ENCODE measurements around the gene CNOT10.
"Not testable (repeated sequence)": the region's sequence is repeated elsewhere in the genome, so short reads cannot be mapped to it uniquely, and the experiment has no call there.

CNOT10 gene

DNA sequence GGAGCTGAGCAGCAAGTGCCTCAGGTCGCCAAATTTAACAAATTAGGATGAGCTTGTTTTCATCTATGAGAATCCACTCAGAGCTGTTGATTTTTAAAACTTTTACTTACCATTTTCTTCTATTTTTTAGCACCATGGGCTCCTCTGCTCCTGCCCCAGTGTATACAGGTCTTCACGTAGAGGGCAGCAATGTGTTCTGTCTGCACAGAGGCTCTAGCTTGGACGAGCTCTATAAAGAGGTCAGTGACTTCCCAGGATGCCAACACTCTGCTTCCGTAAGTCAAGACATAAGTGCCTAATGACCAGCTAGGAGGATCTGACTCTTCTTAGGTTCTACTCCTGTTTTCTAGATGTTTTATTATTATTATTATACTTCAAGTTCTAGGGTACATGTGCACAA is 41.2 kb upstream of the CNOT10 start:
- H3K4me1 ChIP-seq (ENCODE audit: control insufficient read depth, insufficient read depth, low read depth, low read length) = no peaks in the 10 kb centered on the region
- no peak overlapping the region for H4K8ac ChIP-seq (ENCODE audit: low read length)
- peaks cover 0 to 8% of the 10 kb centered on the region in 2 experiments for H3K27me3 ChIP-seq (ENCODE audit: control insufficient read depth in 1 of 2, insufficient read depth in 1 of 2, low read length in 2 of 2)
- H3K36me3 ChIP-seq (ENCODE audit: control insufficient read depth in 1 of 2, insufficient read depth in 2 of 2, low read depth in 1 of 2, low read length in 2 of 2) = no peaks in the 10 kb centered on the region
- no peak overlapping the region for H2BK15ac ChIP-seq (ENCODE audit: low read depth, poor library complexity, severe bottlenecking)
- H2BK120ac ChIP-seq (ENCODE audit: low read depth, low read length) = no peak overlapping the region
- H3K14ac ChIP-seq (ENCODE audit: low read length in 2 of 2) = no peak overlapping the region
- H3K4ac ChIP-seq (ENCODE audit: low read depth in 1 of 2, low read length in 2 of 2) = no peak overlapping the region
- H2BK12ac ChIP-seq (ENCODE audit: low read length in 2 of 2) = no peak overlapping the region
- no peak overlapping the region for H3K4me2 ChIP-seq (ENCODE audit: low read length, poor library complexity, severe bottlenecking)
- no peak overlapping the region for H3K27ac ChIP-seq (ENCODE audit: low read length, poor library complexity, severe bottlenecking)
- no peak overlapping the region for H3K9ac ChIP-seq (ENCODE audit: low read length)
- H3K9me3 ChIP-seq (ENCODE audit: control insufficient read depth, low read length) = no peaks in the 10 kb centered on the region
- H3K18ac ChIP-seq (ENCODE audit: low read depth in 1 of 2, low read length in 2 of 2) = no peak overlapping the region
- no peak overlapping the region for H3K23ac ChIP-seq (ENCODE audit: low read length in 2 of 2)
- no peak overlapping the region for H2AK5ac ChIP-seq (ENCODE audit: low read length, severe bottlenecking)
- no peak for DNase-seq
- H2AFZ ChIP-seq (ENCODE audit: low read depth, low read length) = no peak overlapping the region
- no peak overlapping the region for H2BK5ac ChIP-seq (ENCODE audit: low read depth, low read length, poor library complexity, severe bottlenecking)
- no peak overlapping the region for H3K4me3 ChIP-seq (ENCODE audit: insufficient read depth in 1 of 2, low read depth in 1 of 2, low read length in 2 of 2)
- WGBS = 73% methylated on average over 4 of the region's 4 CpGs
- H4K91ac ChIP-seq (ENCODE audit: low read length) = no peak overlapping the region
- H3K79me1 ChIP-seq (replicated peaks; ENCODE audit: low read length, poor library complexity, severe bottlenecking) = no peaks in the 10 kb centered on the region

DNA sequence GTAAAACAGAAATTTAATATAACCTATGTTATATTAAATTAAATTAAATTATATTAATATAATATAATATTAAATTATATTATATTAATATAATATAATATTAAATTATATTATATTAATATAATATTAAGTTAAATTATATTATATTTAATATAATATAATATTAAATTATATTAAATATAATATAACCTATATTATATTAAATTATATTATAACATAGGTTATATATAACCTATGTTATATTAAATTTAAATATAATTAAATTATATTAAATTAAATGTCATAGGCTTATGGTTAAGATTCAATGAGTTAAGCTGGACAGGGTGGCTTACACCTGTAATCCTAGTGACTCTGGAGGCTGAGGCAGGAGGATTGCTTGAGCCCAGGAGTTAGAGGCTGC is 40.6 kb upstream of the CNOT10 start:
- Histone ChIP-seq H4K91ac (ENCODE audit: low read length) (no peak overlapping the region), H3K4me2 (ENCODE audit: low read length, poor library complexity, severe bottlenecking) (no peak overlapping the region), H3K27me3 (ENCODE audit: control insufficient read depth in 1 of 2, insufficient read depth in 1 of 2, low read length in 2 of 2) (peaks cover 0 to 8% of the 10 kb centered on the region in 2 experiments), H3K79me1 (replicated peaks; ENCODE audit: low read length, poor library complexity, severe bottlenecking) (no peaks in the 10 kb centered on the region), H2BK120ac (ENCODE audit: low read depth, low read length) (no peak overlapping the region), H2AFZ (ENCODE audit: low read depth, low read length) (no peak overlapping the region), H3K9me3 (ENCODE audit: control insufficient read depth, low read length) (no peaks in the 10 kb centered on the region), H4K8ac (ENCODE audit: low read length) (no peak overlapping the region), H3K36me3 (ENCODE audit: control insufficient read depth in 1 of 2, insufficient read depth in 2 of 2, low read depth in 1 of 2, low read length in 2 of 2) (no peaks in the 10 kb centered on the region), H3K18ac (ENCODE audit: low read depth in 1 of 2, low read length in 2 of 2) (no peak overlapping the region), H3K14ac (ENCODE audit: low read length in 2 of 2) (no peak overlapping the region), H3K4me3 (ENCODE audit: insufficient read depth in 1 of 2, low read depth in 1 of 2, low read length in 2 of 2) (no peak overlapping the region), H3K4me1 (ENCODE audit: control insufficient read depth, insufficient read depth, low read depth, low read length) (no peaks in the 10 kb centered on the region), H3K23ac (ENCODE audit: low read length in 2 of 2) (no peak overlapping the region), H2BK5ac (ENCODE audit: low read depth, low read length, poor library complexity, severe bottlenecking) (no peak overlapping the region), H2AK5ac (ENCODE audit: low read length, severe bottlenecking) (no peak overlapping the region), H3K4ac (ENCODE audit: low read depth in 1 of 2, low read length in 2 of 2) (no peak overlapping the region), H2BK15ac (ENCODE audit: low read depth, poor library complexity, severe bottlenecking) (no peak overlapping the region), H3K9ac (ENCODE audit: low read length) (no peak overlapping the region), H3K27ac (ENCODE audit: low read length, poor library complexity, severe bottlenecking) (no peak overlapping the region), H2BK12ac (ENCODE audit: low read length in 2 of 2) (no peak overlapping the region)
- DNase-seq = no peak

DNA sequence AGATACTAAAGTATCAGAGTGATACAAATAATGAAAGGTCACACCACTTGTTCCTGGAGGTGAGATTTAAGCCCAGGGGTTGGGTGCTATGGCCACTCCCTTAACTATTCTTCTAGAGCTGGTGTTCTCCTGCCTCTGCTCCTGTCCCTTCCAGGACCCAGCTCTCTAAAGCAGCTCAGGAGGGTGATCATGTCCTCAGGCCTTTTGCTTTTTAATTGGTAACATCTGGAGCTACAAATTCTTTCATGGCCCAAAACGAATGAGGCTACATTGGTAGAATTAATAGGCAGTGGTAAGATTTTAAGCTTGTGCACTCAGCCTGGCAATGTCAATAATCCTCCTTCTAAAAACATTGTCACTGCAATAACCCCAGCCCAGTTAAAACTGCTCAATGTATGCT is 38.2 kb upstream of the CNOT10 start:
- Histone ChIP-seq H3K18ac (ENCODE audit: low read depth in 1 of 2, low read length in 2 of 2) (no peak overlapping the region), H3K27ac (ENCODE audit: low read length, poor library complexity, severe bottlenecking) (no peak overlapping the region), H3K14ac (ENCODE audit: low read length in 2 of 2) (no peak overlapping the region), H3K4me3 (ENCODE audit: insufficient read depth in 1 of 2, low read depth in 1 of 2, low read length in 2 of 2) (no peak overlapping the region), H2BK120ac (ENCODE audit: low read depth, low read length) (no peak overlapping the region), H2BK15ac (ENCODE audit: low read depth, poor library complexity, severe bottlenecking) (no peak overlapping the region), H2AK5ac (ENCODE audit: low read length, severe bottlenecking) (no peak overlapping the region), H2BK12ac (ENCODE audit: low read length in 2 of 2) (no peak overlapping the region), H3K4ac (ENCODE audit: low read depth in 1 of 2, low read length in 2 of 2) (no peak overlapping the region), H4K91ac (ENCODE audit: low read length) (no peak overlapping the region), H3K27me3 (ENCODE audit: control insufficient read depth in 1 of 2, insufficient read depth in 1 of 2, low read length in 2 of 2) (peaks cover 0 to 8% of the 10 kb centered on the region in 2 experiments), H2AFZ (ENCODE audit: low read depth, low read length) (no peak overlapping the region), H3K4me2 (ENCODE audit: low read length, poor library complexity, severe bottlenecking) (no peak overlapping the region), H3K79me1 (replicated peaks; ENCODE audit: low read length, poor library complexity, severe bottlenecking) (no peaks in the 10 kb centered on the region), H4K8ac (ENCODE audit: low read length) (no peak overlapping the region), H3K23ac (ENCODE audit: low read length in 2 of 2) (no peak overlapping the region), H2BK5ac (ENCODE audit: low read depth, low read length, poor library complexity, severe bottlenecking) (no peak overlapping the region), H3K9ac (ENCODE audit: low read length) (no peak overlapping the region), H3K9me3 (ENCODE audit: control insufficient read depth, low read length) (no peaks in the 10 kb centered on the region), H3K4me1 (ENCODE audit: control insufficient read depth, insufficient read depth, low read depth, low read length) (no peaks in the 10 kb centered on the region), H3K36me3 (ENCODE audit: control insufficient read depth in 1 of 2, insufficient read depth in 2 of 2, low read depth in 1 of 2, low read length in 2 of 2) (no peaks in the 10 kb centered on the region)
- no peak for DNase-seq
- 100% methylated on average over 1 of the region's 1 CpG for WGBS

DNA sequence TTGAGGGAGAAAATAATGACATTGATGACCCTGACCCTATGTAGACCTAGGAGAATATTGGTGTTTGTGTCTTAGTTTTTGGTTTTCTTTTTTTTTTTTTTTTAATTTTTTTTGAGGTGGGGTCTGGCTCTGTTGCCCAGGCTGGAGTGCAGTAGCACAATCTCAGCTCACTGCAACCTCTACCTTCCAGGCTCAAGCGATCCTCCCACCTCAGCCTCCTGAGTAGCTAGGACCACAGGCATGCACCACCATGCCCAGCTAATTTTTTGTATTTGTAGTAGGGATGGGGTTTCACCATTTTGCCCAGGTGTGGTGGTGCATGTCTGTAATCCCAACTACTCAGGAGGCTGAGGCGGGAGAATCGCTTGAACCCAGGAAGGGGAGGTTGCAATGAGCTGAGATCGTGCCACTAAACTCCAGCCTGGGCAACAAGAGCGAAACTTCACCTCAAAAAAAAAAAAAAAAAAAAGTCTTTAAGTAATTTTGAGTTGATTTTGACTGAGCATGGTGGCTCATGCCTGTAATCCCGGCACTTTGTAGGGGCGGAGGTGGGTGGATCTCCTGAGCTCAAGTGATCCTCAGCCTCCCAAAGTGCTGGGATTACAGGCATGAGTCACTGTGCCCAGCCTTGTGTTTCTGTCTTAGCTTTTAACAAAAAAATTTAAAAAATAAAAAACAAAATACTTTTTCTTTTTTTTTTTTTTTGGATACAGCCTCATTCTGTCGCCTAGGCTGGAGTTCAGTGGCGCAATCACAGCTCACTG is 32.5 kb upstream of the CNOT10 start:
- not testable (repeated sequence) for H3K4me2 ChIP-seq (ENCODE audit: low read length, poor library complexity, severe bottlenecking); H3K4ac ChIP-seq (ENCODE audit: low read depth in 1 of 2, low read length in 2 of 2); H2BK120ac ChIP-seq (ENCODE audit: low read depth, low read length); H3K23ac ChIP-seq (ENCODE audit: low read length in 2 of 2); H3K36me3 ChIP-seq (ENCODE audit: control insufficient read depth in 1 of 2, insufficient read depth in 2 of 2, low read depth in 1 of 2, low read length in 2 of 2); H3K79me1 ChIP-seq (replicated peaks; ENCODE audit: low read length, poor library complexity, severe bottlenecking); H4K91ac ChIP-seq (ENCODE audit: low read length); H3K9ac ChIP-seq (ENCODE audit: low read length); H2BK15ac ChIP-seq (ENCODE audit: low read depth, poor library complexity, severe bottlenecking); H4K8ac ChIP-seq (ENCODE audit: low read length); H3K4me1 ChIP-seq (ENCODE audit: control insufficient read depth, insufficient read depth, low read depth, low read length); H3K14ac ChIP-seq (ENCODE audit: low read length in 2 of 2); H2BK5ac ChIP-seq (ENCODE audit: low read depth, low read length, poor library complexity, severe bottlenecking); H3K9me3 ChIP-seq (ENCODE audit: control insufficient read depth, low read length); DNase-seq; H2BK12ac ChIP-seq (ENCODE audit: low read length in 2 of 2); H3K27ac ChIP-seq (ENCODE audit: low read length, poor library complexity, severe bottlenecking); H2AK5ac ChIP-seq (ENCODE audit: low read length, severe bottlenecking); H2AFZ ChIP-seq (ENCODE audit: low read depth, low read length); H3K18ac ChIP-seq (ENCODE audit: low read depth in 1 of 2, low read length in 2 of 2); H3K4me3 ChIP-seq (ENCODE audit: insufficient read depth in 1 of 2, low read depth in 1 of 2, low read length in 2 of 2)
- WGBS = 94% methylated on average over 5 of the region's 9 CpGs
- H3K27me3 ChIP-seq (ENCODE audit: control insufficient read depth in 1 of 2, insufficient read depth in 1 of 2, low read length in 2 of 2) = peaks cover 2 to 18% of the 10 kb centered on the region in 2 experiments
